ENCODE data around the gene PLXNA4. TPM values are rescaled to one million over a fixed set of nuclear protein-coding genes. Genes with fewer than 3 reads are reported as not detected.

The PLXNA4 gene
- total RNA-seq, 1 experiment from 2014 or later = 0.10 TPM

GRCh38 chr7:132296820-132297219, 279.4 kb downstream of the PLXNA4 start:
- TF ChIP-seq CTCF (IDR thresholded peaks at IDR 0.05) (no peak), POLR2AphosphoS5 (IDR thresholded peaks at IDR 0.05; ENCODE audit: low read depth, low read length) (no peak), REST (IDR thresholded peaks at IDR 0.05; ENCODE audit: insufficient read depth in 1 of 2, low read depth in 2 of 2, low read length in 1 of 2) (no peak), SIN3A (IDR thresholded peaks at IDR 0.05; ENCODE audit: borderline replicate concordance, insufficient read depth, low read depth, low read length) (no peak), TCF7L2 (IDR thresholded peaks at IDR 0.05; ENCODE audit: low read depth, low read length) (no peak)
- no peak overlapping the region for H3K4me3 ChIP-seq (ENCODE audit: low read depth in 2 of 2, low read length in 2 of 2)
- no peaks in the 10 kb centered on the region for H3K4me1 ChIP-seq (ENCODE audit: control insufficient read depth, insufficient read depth, low read length)
- BruUV-seq (replicated peaks) = no TSS peak
- H3K27me3 ChIP-seq (ENCODE audit: control insufficient read depth, insufficient read depth, low read length) = no peaks in the 10 kb centered on the region; the same call in 1 of the 2 replicates
- no peak for DNase-seq (ENCODE audit: low read depth, low spot score)
- POLR2A ChIA-PET = no interaction called here
- no peaks in the 10 kb centered on the region for H3K36me3 ChIP-seq (ENCODE audit: control insufficient read depth, insufficient read depth, low read length)
- intact Hi-C loops (cut with micrococcal nuclease; ENCODE audit: unreplicated experiment) (no loop called here), in situ Hi-C loops (cut with HindIII; ENCODE audit: low pct_unique_long_range_greater_than_20kb, low sequenced_read_pairs) (no loop called here)
- H3K9me3 ChIP-seq (ENCODE audit: control insufficient read depth, insufficient read depth, low read depth, low read length) = no peaks in the 10 kb centered on the region
- no peak for ATAC-seq
- no peak overlapping the region for H3K27ac ChIP-seq (ENCODE audit: low read length)
- CTCF ChIA-PET = interaction anchor here (0.6 kb wide), 1 partner anchor 27 kb away, joined by 11 read pairs; no protein-coding TSS in a partner anchor

DNA sequence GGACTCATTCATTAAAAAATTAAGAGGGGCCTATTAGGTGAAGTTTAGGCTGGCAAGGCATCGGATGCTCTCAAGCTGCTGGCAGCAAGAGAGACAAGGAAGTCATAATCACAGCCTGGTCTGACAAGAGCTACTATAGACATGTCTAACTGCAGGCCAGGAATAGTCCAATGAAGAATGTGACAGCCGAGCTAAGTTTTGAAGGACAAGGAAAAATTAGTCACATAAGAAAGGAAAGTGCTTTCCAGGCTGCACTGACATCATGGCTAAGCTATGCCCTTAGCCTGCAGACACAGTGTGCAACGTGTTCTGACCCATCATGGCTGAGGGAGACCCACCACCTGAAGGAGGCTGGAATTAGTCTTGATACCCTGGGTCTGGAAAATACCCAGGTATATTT, 281.1 kb downstream of the PLXNA4 start:
- Histone ChIP-seq H3K4me1 (ENCODE audit: control insufficient read depth, insufficient read depth, low read length) (no peaks in the 10 kb centered on the region), H3K4me3 (ENCODE audit: low read depth in 2 of 2, low read length in 2 of 2) (no peak overlapping the region), H3K36me3 (ENCODE audit: control insufficient read depth, insufficient read depth, low read length) (no peaks in the 10 kb centered on the region), H3K27me3 (ENCODE audit: control insufficient read depth, insufficient read depth, low read length) (no peaks in the 10 kb centered on the region; the same call in 1 of the 2 replicates), H3K27ac (ENCODE audit: low read length) (no peak overlapping the region), H3K9me3 (ENCODE audit: control insufficient read depth, insufficient read depth, low read depth, low read length) (no peaks in the 10 kb centered on the region)
- no peak for TF ChIP-seq REST (IDR thresholded peaks at IDR 0.05; ENCODE audit: insufficient read depth in 1 of 2, low read depth in 2 of 2, low read length in 1 of 2)
- no peak for TF ChIP-seq SIN3A (IDR thresholded peaks at IDR 0.05; ENCODE audit: borderline replicate concordance, insufficient read depth, low read depth, low read length)
- no peak for TF ChIP-seq POLR2AphosphoS5 (IDR thresholded peaks at IDR 0.05; ENCODE audit: low read depth, low read length)
- TF ChIP-seq TCF7L2 (IDR thresholded peaks at IDR 0.05; ENCODE audit: low read depth, low read length) = no peak
- no peak for TF ChIP-seq CTCF (IDR thresholded peaks at IDR 0.05)
- intact Hi-C loops (cut with micrococcal nuclease; ENCODE audit: unreplicated experiment) (no loop called here), in situ Hi-C loops (cut with HindIII; ENCODE audit: low pct_unique_long_range_greater_than_20kb, low sequenced_read_pairs) (no loop called here)
- BruUV-seq (replicated peaks) = no TSS peak
- ChIA-PET CTCF (no interaction called here), POLR2A (no interaction called here)
- DNase-seq (ENCODE audit: low read depth, low spot score) (no peak), ATAC-seq (no peak)

Data from Panc1 (cell line).